ENCODE measurements around the gene NAE1.
"Not testable (repeated sequence)": the region's sequence is repeated elsewhere in the genome, so short reads cannot be mapped to it uniquely, and the experiment has no call there.

Gene NAE1

GRCh38 chr16:66872559-66872942 lies 41.8 kb upstream of the NAE1 start:
- no peak for TF ChIP-seq MAX (IDR thresholded peaks at IDR 0.05; ENCODE audit: low read depth, low read length)
- no peak for TF ChIP-seq POLR2A (IDR thresholded peaks at IDR 0.05; ENCODE audit: extremely low read depth, insufficient read length)
- TF ChIP-seq CTCF (IDR thresholded peaks at IDR 0.05; ENCODE audit: low read depth, low read length) = no peak
- TF ChIP-seq MYC (IDR thresholded peaks at IDR 0.05; ENCODE audit: low read depth, low read length) = no peak
- peak; percentile 75 for DNase-seq (ENCODE audit: low read depth)
- H3K4me3 ChIP-seq (ENCODE audit: low read depth, low read length) = peak overlapping the region; percentile 63

- H3K4me3 ChIP-seq (ENCODE audit: low read depth, low read length) = no peak overlapping the region
- DNase-seq (ENCODE audit: low read depth) = no peak
- TF ChIP-seq POLR2A (IDR thresholded peaks at IDR 0.05; ENCODE audit: extremely low read depth, insufficient read length) = no peak
- TF ChIP-seq MYC (IDR thresholded peaks at IDR 0.05; ENCODE audit: low read depth, low read length) = no peak
- TF ChIP-seq CTCF (IDR thresholded peaks at IDR 0.05; ENCODE audit: low read depth, low read length) = no peak
- TF ChIP-seq MAX (IDR thresholded peaks at IDR 0.05; ENCODE audit: low read depth, low read length) = no peak
Observed at GRCh38 chr16:66871840-66872239, 41.1 kb upstream of the NAE1 start.

GRCh38 chr16:66871363-66871762 lies 40.6 kb upstream of the NAE1 start:
- H3K4me3 ChIP-seq (ENCODE audit: low read depth, low read length); DNase-seq (ENCODE audit: low read depth): not testable (repeated sequence)

GRCh38 chr16:66869424-66869823 lies 38.6 kb upstream of the NAE1 start:
- TF ChIP-seq MAX (IDR thresholded peaks at IDR 0.05; ENCODE audit: low read depth, low read length) (no peak), POLR2A (IDR thresholded peaks at IDR 0.05; ENCODE audit: extremely low read depth, insufficient read length) (no peak), MYC (IDR thresholded peaks at IDR 0.05; ENCODE audit: low read depth, low read length) (no peak), CTCF (IDR thresholded peaks at IDR 0.05; ENCODE audit: low read depth, low read length) (no peak)
- DNase-seq (ENCODE audit: low read depth) = no peak
- H3K4me3 ChIP-seq (ENCODE audit: low read depth, low read length) = no peak overlapping the region

- H3K4me3 ChIP-seq (ENCODE audit: low read depth, low read length) = no peak overlapping the region
- no peak for DNase-seq (ENCODE audit: low read depth)
- no peak for TF ChIP-seq MYC (IDR thresholded peaks at IDR 0.05; ENCODE audit: low read depth, low read length)
- TF ChIP-seq MAX (IDR thresholded peaks at IDR 0.05; ENCODE audit: low read depth, low read length) = no peak
- TF ChIP-seq CTCF (IDR thresholded peaks at IDR 0.05; ENCODE audit: low read depth, low read length) = no peak
- no peak for TF ChIP-seq POLR2A (IDR thresholded peaks at IDR 0.05; ENCODE audit: extremely low read depth, insufficient read length)
Observed at GRCh38 chr16:66863707-66864106, 32.9 kb upstream of the NAE1 start.

GRCh38 chr16:66862023-66862520 lies 31.3 kb upstream of the NAE1 start:
- H3K4me3 ChIP-seq (ENCODE audit: low read depth, low read length) = no peak overlapping the region
- DNase-seq (ENCODE audit: low read depth) = no peak
- TF ChIP-seq CTCF (IDR thresholded peaks at IDR 0.05; ENCODE audit: low read depth, low read length) = no peak
- TF ChIP-seq MAX (IDR thresholded peaks at IDR 0.05; ENCODE audit: low read depth, low read length) = no peak
- no peak for TF ChIP-seq MYC (IDR thresholded peaks at IDR 0.05; ENCODE audit: low read depth, low read length)
- TF ChIP-seq POLR2A (IDR thresholded peaks at IDR 0.05; ENCODE audit: extremely low read depth, insufficient read length) = no peak

Measured in NB4 (cell line).